Memory B cell (primary cell): ENCODE measurements around the gene TACC2.

Experiments used
- ATAC-seq: fragments of 150-1000 bp; cut with Tn5 transposase; 2 replicates; pipeline ENCODE4 v1.10.0; 2021; ENCODE audit warnings: low read depth, mild to moderate bottlenecking, moderate library complexity
- DNase-seq, 2 donors: peaks; one replicate each; pipeline ENCODE4 v3.0.0; 2022; ENCODE audit warnings: low spot score in 2 of 2
- H3K27ac Mint-ChIP-seq: one replicate; pipeline ENCODE4 v1.8.0; 2022; ENCODE audit warnings: mild to moderate bottlenecking, moderate library complexity, mixed read lengths
- H3K27me3 Mint-ChIP-seq: one replicate; pipeline ENCODE4 v1.8.0; 2022; ENCODE audit warnings: mixed read lengths
- H3K36me3 Mint-ChIP-seq: one replicate; pipeline ENCODE4 v1.8.0; 2022; ENCODE audit warnings: mild to moderate bottlenecking, mixed read lengths
- H3K4me1 Mint-ChIP-seq: one replicate; pipeline ENCODE4 v1.8.0; 2022; ENCODE audit warnings: mixed read lengths
- H3K4me3 Mint-ChIP-seq: one replicate; pipeline ENCODE4 v1.8.0; 2022; ENCODE audit warnings: mild to moderate bottlenecking, moderate library complexity, mixed read lengths
- H3K9me3 Mint-ChIP-seq: one replicate; pipeline ENCODE4 v1.8.0; 2022; ENCODE audit warnings: mixed read lengths

Gene TACC2

DNA sequence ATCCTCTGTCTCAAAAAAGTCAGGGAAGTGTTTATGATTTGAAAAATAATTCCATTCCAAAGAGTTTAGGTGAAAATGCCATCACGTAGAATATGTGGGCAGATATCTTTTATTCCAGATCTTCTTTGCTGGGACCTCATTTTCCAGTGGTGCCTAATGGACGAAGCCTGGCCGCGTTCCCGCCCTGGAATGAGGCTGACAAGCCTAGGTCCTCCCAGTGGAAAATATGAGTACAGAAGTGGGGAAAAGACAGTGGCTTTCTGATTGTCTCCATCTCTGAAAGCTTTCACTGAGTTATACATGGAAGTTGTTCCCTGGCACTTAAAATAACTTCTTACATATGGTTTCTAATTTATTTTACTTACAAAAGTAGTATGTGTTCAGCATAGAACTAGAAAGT, 139.4 kb downstream of the TACC2 start:
- Mint-ChIP-seq H3K27ac (no peak overlapping the region), H3K4me3 (no peak overlapping the region), H3K4me1 (peaks cover 3% of the 10 kb centered on the region), H3K36me3 (no peaks in the 10 kb centered on the region), H3K9me3 (peaks cover 2% of the 10 kb centered on the region), H3K27me3 (peaks cover 11% of the 10 kb centered on the region)
- ATAC-seq (no peak), DNase-seq (no peak)

DNA sequence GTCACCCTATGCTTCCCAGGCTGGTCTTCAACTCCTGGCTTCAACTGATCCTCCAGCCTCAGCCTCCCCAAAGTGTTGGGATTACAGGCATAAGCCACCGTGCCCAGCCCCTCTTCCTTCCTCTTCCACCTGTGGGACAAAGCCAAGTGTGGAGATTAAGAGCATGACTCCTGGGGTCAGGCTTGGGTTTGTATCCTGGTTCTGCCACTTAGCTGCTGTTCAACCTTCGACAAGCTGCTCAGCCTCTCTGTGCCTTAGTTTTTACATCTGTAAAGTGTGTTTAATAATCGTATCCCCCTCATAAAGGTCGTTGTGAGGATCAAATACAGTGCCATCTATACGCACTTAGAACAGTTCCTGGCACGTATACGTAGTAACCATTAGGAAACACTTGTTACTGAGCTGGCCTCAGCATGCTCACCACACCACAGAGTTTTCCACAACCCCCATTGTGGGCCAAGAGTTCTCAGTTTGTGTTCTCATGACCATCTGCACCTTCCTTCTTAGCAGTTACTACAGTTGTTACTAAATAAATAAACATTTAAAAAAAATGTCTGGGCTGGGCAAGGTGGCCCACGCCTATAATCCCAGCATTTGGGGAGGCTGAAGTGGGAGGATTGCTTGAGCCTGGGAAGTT, 141.6 kb downstream of the TACC2 start:
- H3K4me1 Mint-ChIP-seq: peaks cover 3% of the 10 kb centered on the region
- peaks cover 2% of the 10 kb centered on the region for H3K9me3 Mint-ChIP-seq
- no peak overlapping the region for H3K4me3 Mint-ChIP-seq
- DNase-seq: no peak
- no peaks in the 10 kb centered on the region for H3K36me3 Mint-ChIP-seq
- H3K27ac Mint-ChIP-seq: no peak overlapping the region
- ATAC-seq: no peak
- H3K27me3 Mint-ChIP-seq: peaks cover 17% of the 10 kb centered on the region

DNA sequence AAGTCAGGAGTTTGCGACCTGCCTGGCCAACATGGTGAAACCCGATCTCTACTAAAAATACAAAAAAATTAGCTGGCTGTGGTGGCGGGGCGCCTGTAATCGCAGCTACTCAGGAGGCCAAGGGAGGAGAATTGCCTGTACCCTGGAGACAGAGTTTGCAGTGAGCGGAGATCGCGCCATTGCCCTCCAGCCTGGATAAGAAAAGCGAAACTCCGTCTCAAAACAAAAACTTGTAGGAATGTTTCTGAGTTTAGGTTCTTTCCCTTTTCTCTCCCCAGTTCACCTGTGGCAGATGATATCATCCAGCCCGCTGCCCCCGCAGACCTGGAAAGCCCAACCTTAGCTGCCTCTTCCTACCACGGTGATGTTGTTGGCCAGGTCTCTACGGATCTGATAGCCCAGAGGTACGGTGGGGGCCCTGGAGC, 143.4 kb downstream of the TACC2 start:
- Mint-ChIP-seq H3K36me3 (no peaks in the 10 kb centered on the region), H3K27me3 (peaks cover 17% of the 10 kb centered on the region), H3K27ac (no peak overlapping the region), H3K9me3 (no peaks in the 10 kb centered on the region), H3K4me1 (peaks cover 3% of the 10 kb centered on the region), H3K4me3 (no peak overlapping the region)
- DNase-seq (no peak), ATAC-seq (no peak)

DNA sequence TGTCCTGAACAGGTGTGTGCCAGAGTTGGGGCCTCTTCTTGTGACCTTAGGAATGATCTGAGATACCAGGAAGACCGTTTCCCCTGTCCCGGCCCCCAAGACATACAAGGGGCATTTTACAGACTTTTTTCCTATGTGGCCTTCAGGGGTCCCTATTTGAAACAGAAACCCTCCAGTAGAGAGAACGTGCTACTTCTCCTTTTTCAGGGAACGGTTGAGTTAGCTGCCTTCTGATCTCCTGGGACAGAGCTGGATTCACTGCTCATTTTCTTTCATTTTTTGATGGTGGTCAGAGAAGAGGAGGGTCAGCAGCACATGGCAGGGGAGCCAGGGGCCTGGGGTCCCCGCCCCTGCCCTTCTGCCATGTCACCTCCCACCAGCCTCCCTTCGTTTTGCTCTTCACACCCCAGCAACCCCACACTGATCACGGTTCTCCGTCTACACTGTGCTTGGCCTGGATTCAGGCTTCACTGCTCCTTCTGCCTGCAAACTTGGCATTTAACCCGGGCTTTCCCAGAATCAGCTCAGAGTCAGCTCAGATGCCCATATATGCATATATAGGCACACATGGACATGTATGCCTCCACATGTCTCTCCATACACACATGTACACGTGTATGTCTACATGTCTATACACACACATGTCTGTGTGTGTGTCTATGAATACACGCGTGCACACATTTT, 144.1 kb downstream of the TACC2 start:
- no peaks in the 10 kb centered on the region for H3K9me3 Mint-ChIP-seq
- DNase-seq (no peak), ATAC-seq (no peak)
- peaks cover 15% of the 10 kb centered on the region for H3K27me3 Mint-ChIP-seq
- no peaks in the 10 kb centered on the region for H3K36me3 Mint-ChIP-seq
- no peak overlapping the region for H3K27ac Mint-ChIP-seq
- peaks cover 3% of the 10 kb centered on the region for H3K4me1 Mint-ChIP-seq
- no peak overlapping the region for H3K4me3 Mint-ChIP-seq

DNA sequence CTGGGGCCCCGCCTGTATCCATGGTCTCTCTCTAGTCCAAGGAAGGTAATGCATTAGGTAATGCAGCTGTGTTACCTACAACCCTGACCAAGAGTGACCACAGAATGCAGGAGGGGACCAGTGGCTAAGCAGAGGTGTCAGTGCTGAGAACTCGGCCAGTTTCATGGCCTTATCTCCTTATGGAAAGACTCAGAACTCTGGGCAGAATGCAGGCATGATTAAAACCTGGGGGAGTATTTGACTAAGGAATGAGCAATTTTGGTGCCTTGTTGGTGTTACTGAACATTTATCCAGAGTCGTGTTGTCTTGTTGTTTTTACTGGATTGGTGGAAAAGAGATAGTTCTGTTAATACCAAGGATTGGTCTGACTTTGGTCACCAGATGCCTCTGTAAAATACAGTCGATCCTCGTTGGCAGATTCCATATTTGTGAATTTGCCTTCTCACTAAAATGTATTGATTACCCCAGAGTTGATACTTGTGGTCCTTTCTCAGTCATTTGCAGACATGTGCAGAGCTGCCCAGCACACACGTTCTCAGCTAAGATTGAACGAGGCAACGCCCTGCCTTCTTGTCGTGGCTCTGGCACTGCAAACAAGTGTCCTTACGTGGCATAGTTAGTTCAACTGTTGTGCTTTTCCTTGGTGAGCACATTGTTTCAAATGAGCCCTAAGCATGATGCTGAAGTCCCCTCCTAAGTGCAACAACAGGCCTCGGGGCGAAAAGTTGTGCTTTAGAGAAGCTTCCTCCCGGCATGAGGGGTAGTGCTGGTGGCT, 146.5 kb downstream of the TACC2 start:
- Mint-ChIP-seq H3K36me3 (no peaks in the 10 kb centered on the region), H3K27ac (no peak overlapping the region), H3K9me3 (no peaks in the 10 kb centered on the region), H3K27me3 (peaks cover 8% of the 10 kb centered on the region), H3K4me1 (peaks cover 3% of the 10 kb centered on the region), H3K4me3 (no peak overlapping the region)
- DNase-seq: no peak
- ATAC-seq: no peak

DNA sequence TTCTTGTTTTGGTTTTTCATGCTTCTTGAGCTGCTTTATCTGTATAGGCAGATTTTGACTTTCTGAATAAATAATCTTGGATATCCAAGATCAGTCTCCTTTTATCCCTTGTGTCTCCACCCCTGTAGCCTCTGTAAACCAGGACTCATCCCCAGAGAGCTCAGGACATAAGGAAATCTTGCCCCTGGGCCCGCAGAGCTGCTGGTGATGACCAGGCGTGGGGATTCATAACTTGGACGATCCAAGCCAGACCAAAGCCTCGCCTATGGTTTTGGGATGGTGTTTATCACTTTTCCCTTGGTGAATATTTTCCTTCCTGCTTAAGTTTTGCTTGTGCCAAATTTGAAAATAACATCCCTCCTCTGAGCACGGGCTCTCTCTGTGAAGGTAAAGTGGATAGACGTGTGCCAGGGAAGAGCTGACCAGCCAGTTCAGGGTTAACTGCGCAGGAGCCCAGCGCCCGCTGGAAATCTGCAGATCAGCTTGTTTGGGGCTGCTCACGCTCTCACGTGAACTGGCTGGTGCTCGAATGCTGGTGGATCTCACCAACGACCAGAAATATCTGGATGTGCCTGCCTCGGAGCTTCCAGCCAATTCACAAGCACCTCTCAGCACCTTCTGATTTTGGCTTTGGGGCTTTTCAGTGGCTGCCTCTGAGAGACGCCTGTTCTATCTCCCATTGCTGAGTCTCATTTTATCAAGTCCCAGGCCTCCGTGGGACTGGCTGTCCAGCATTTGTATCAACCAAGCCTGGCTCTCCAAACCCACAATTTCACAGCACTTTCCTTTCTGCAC, 150.1 kb downstream of the TACC2 start:
- no peak overlapping the region for H3K4me3 Mint-ChIP-seq
- no peaks in the 10 kb centered on the region for H3K36me3 Mint-ChIP-seq
- no peak overlapping the region for H3K27ac Mint-ChIP-seq
- H3K9me3 Mint-ChIP-seq: no peaks in the 10 kb centered on the region
- ATAC-seq (no peak), DNase-seq (no peak)
- no peaks in the 10 kb centered on the region for H3K4me1 Mint-ChIP-seq
- H3K27me3 Mint-ChIP-seq: peaks cover 8% of the 10 kb centered on the region

DNA sequence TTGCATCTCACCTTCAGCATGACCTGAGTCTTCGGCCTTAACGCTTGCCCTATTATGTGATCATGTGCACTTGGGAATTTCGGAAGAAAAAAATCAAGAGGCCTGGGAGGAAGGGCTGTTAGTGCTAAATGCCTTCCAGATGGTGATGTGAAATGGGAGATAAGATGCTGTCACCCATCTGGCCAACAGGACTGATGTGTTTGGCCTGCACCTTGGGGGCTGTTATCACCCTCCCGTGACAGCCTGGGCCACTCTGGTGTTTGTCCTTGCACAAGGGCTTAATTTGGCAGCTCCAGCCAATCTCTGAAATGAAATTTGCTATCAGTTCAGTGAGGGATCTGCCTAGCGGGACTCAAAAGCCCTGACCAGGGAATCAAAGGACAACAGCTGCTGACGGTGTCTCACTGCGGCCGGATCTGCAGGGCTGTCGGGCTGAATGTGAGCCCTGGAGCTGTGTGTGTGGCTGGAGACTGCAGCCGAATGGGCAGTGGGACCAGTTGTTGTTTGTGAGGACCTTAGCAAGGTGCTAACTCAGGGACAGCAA, 150.7 kb downstream of the TACC2 start:
- Mint-ChIP-seq H3K27ac (no peak overlapping the region), H3K4me1 (no peaks in the 10 kb centered on the region), H3K9me3 (no peaks in the 10 kb centered on the region), H3K27me3 (peaks cover 8% of the 10 kb centered on the region), H3K36me3 (no peaks in the 10 kb centered on the region), H3K4me3 (no peak overlapping the region)
- DNase-seq (no peak), ATAC-seq (no peak)

DNA sequence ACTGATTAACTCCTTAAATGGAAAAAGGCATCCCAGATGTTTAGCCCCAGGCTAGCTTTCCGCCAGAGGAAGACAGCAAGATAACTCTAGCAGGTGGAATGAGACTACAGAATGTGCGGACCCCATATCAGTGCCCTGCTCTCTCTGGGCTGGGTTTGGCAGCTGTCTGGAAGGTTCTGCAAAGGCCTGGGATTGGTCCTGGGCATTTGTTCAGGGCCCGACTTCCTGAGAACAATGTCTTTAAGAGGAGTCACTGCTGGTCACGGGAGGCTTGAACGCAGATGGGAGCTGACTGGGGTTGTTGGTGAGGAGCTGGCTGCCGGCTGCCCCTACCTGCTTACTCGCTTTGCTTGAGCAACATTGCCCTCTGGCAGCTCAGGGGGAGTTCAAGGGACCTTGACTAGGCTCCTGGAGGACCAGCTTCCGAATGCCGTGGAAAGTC, 151.5 kb downstream of the TACC2 start:
- Mint-ChIP-seq H3K36me3 (no peaks in the 10 kb centered on the region), H3K4me1 (no peaks in the 10 kb centered on the region), H3K27me3 (peaks cover 2% of the 10 kb centered on the region), H3K9me3 (peaks cover 2% of the 10 kb centered on the region), H3K4me3 (no peak overlapping the region), H3K27ac (no peak overlapping the region)
- DNase-seq (no peak), ATAC-seq (no peak)

DNA sequence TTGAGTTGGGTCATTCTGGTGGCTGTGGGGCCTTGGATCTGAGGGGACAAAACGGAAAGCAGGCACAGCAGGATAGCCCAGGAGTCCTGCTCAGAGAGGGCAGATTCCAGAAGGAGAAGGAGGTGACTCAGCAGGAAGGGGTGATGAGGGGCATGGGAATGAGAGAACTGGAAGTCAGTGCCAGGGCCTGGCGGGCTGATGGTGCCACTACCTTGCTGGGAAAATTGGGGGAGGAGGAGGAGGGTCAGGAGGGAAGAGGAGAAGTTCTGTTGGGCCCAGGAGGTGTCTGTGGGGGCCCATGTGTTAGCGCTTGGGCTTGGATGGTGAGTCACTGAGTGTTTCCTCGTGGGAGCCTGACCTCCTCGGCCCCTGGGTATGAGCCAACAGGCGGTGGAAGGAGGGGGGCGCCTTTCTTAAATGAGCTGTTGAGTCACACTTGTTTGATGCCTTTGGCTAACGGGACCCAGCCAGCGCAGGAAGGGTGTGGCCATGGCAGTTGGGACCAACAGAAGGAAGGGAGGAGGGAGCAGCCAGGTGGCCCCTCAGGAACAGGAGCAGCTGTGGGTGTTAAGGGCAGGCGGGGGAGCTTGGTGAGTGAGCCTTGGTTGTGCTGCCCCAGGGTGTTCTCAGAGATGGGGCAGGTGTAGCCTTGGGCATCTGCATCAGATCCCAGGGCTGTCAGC, 152.1 kb downstream of the TACC2 start:
- Mint-ChIP-seq H3K4me3 (no peak overlapping the region), H3K27ac (no peak overlapping the region), H3K4me1 (no peaks in the 10 kb centered on the region), H3K9me3 (peaks cover 6% of the 10 kb centered on the region), H3K36me3 (no peaks in the 10 kb centered on the region), H3K27me3 (peaks cover 2% of the 10 kb centered on the region)
- ATAC-seq (no peak), DNase-seq (no peak)

DNA sequence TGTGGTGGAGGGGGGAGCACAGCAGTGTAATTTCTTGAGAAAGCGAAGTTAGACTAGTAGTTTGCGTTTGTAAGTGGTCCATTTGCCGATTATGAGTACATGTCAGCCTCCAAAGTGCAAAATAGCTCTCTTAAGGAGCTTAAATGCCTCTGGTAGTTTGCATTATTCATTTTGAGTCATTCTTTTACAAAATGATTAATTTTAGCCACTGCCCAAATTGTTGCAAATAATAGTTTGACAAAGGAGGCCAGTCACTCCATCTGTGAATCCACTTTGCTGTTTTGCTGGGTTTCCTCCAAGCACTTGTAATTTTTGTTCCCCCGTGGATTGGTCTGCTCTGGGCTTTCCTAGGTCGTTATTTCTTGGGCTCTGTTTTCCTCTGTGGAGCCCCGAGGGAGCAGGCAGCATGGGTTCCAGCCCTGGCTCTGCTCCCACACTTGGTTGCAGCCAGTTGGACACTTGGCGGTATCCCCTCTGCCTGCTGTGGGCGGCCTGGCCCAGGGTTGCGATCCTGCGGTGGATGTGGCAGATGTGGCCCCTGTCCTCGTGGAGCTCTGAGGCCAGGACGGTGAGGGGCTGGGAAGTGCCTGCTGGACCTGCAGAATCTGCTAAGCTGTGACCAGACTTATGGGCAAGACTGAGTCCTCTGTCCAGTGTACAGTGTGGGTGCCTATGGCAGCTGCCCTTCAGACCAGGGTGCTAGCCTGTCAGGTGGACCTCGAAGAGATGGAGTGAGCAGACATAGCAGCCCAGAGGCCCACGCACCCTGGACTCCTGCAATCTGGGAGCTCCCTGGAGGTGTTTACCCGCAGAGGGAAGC, 153.1 kb downstream of the TACC2 start:
- H3K27me3 Mint-ChIP-seq: peaks cover 2% of the 10 kb centered on the region
- H3K27ac Mint-ChIP-seq: no peak overlapping the region
- no peaks in the 10 kb centered on the region for H3K36me3 Mint-ChIP-seq
- ATAC-seq (no peak), DNase-seq (no peak)
- H3K9me3 Mint-ChIP-seq: peaks cover 6% of the 10 kb centered on the region
- no peaks in the 10 kb centered on the region for H3K4me1 Mint-ChIP-seq
- H3K4me3 Mint-ChIP-seq: no peak overlapping the region

DNA sequence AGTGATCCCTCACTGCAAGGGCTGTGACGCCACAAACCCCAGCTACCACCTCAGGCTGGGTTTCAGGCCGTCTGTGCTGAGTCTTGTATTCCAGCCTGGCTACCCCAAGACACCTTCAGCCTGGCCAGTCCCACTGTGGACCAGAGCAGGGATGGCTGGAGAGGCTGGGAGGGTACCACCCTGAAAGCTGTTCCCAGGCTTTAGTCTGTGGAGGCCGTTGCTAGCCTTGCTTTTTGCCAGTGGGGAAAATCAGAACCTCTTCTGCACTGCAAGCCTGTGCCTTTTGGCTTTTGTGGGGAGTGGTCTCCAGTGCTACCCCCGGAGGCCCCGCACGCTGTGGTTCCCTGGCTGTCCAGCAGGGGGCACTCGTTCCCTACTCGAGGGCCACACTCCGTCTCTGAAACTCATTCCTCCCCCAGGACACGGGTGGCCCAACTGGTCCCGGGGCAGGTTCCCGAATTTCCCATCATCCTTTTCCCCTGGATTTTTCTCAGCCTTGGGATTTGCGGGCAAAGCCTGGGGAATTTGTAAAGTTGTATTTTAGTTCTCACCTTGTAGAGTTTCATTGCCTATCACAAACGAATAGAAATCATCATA, 153.8 kb downstream of the TACC2 start:
- DNase-seq: peak in 1 of 2 donors; percentile 5
- no peak for ATAC-seq
- Mint-ChIP-seq H3K36me3 (no peaks in the 10 kb centered on the region), H3K27me3 (peaks cover 2% of the 10 kb centered on the region), H3K4me1 (no peaks in the 10 kb centered on the region), H3K9me3 (peaks cover 6% of the 10 kb centered on the region), H3K4me3 (no peak overlapping the region), H3K27ac (no peak overlapping the region)

DNA sequence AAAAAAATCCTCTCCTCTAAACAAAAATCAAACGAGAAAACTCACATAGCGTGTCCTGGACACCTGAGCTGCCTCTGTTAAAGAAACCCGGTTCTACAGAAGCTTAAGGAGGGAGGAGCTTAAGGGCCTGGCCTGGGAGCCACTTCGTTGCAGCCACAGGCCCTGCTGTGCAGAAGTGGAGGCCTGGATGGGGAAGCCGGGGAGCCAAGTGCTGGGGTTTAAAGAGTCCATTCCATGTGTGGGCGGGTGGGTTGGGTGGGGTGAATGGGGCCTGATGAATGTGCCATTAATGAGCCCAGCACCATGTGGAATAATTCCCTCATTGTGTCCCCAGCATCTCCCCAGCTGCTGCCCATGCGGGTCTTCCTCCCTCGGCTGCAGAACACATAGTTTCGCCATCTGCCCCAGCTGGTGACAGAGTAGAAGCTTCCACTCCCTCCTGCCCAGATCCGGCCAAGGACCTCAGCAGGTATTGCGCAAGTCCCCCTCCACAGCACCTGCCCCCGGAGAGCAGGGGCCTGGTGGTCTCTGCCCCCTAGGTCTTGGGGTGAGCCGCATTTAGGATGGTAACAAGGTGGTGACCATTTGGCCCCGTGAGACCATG, 154.4 kb downstream of the TACC2 start:
- Mint-ChIP-seq H3K27ac (no peak overlapping the region), H3K9me3 (peaks cover 6% of the 10 kb centered on the region), H3K4me1 (no peaks in the 10 kb centered on the region), H3K27me3 (peaks cover 2% of the 10 kb centered on the region), H3K4me3 (no peak overlapping the region), H3K36me3 (no peaks in the 10 kb centered on the region)
- no peak for DNase-seq
- ATAC-seq: no peak
